HepG2 (cell line): ENCODE results near the gene SLC25A45. TPM values are rescaled to one million over a fixed set of nuclear protein-coding genes. Genes with fewer than 3 reads are reported as not detected.
A peak's percentile ranks its signal among the peaks of the same experiment; 100 is the strongest.

Source experiments
- ATF1 ChIP-seq: IDR thresholded peaks from 2 replicates; pipeline ENCODE4 v1.6.1; 2016; ENCODE audit warnings: mild to moderate bottlenecking, control low read depth
- HMGA1 ChIP-seq: sonication (generic); formaldehyde crosslinking; conservative IDR thresholded peaks from 2 replicates; pipeline ENCODE4 v1.4.0; 2020; ENCODE audit warnings: missing genetic modification reagents
- HOXA3 ChIP-seq: sonication (generic); formaldehyde crosslinking; IDR thresholded peaks from 2 replicates; pipeline ENCODE4 v1.5.0; 2020; ENCODE audit warnings: missing genetic modification reagents
- MLLT10 ChIP-seq: sonication (generic); formaldehyde crosslinking; IDR thresholded peaks from 2 replicates; pipeline ENCODE4 v1.4.0; 2020; ENCODE audit warnings: missing genetic modification reagents
- MNT ChIP-seq: fragments of 450-650 bp; IDR thresholded peaks from 2 replicates; pipeline ENCODE4 v1.6.1; 2016
- NKX3-1 ChIP-seq: sonication (generic); formaldehyde crosslinking; IDR thresholded peaks from 2 replicates; pipeline ENCODE4 v1.5.0; 2020; ENCODE audit warnings: missing genetic modification reagents
- POGZ ChIP-seq: sonication (generic); formaldehyde crosslinking; IDR thresholded peaks from 2 replicates; pipeline ENCODE4 v1.4.0; 2020; ENCODE audit warnings: mild to moderate bottlenecking, missing genetic modification reagents
- RFXAP ChIP-seq: sonication (generic); formaldehyde crosslinking; IDR thresholded peaks from 2 replicates; pipeline ENCODE4 v1.4.0; 2020; ENCODE audit warnings: missing genetic modification reagents, borderline replicate concordance
- ZBTB40 ChIP-seq, 2 experiments: fragments of 450-650 bp in 1 of 2; sonication (generic) in 1 of 2; formaldehyde crosslinking in 1 of 2; IDR thresholded peaks; 2 replicates each; pipeline versions ENCODE4 v1.6.1 to v1.8.0; 2016 to 2022; ENCODE audit warnings: antibody characterized with exemption in 1 of 2, mild to moderate bottlenecking in 1 of 2, missing genetic modification reagents in 1 of 2
- ZNF3 ChIP-seq: IDR thresholded peaks from 2 replicates; pipeline ENCODE4 v1.7.0; 2017; ENCODE audit warnings: inconsistent platforms
- ZNF503 ChIP-seq: sonication (generic); formaldehyde crosslinking; IDR thresholded peaks from 2 replicates; pipeline ENCODE4 v1.4.0; 2020; ENCODE audit warnings: missing genetic modification reagents
- ZNF577 ChIP-seq: sonication (generic); formaldehyde crosslinking; IDR thresholded peaks from 2 replicates; pipeline ENCODE4 v1.4.0; 2020; ENCODE audit warnings: mild to moderate bottlenecking, low read depth, missing genetic modification reagents, borderline replicate concordance
- polyA plus RNA-seq, 8 experiments: library from polyadenylated mRNA; depleted of rRNA in 3 of 8; stranded (reverse) in 7 of 8; unstranded in 1 of 8; fragments of >200 nt; fragmentation: Illumina TruSeq in 4 of 8; extraction: Trizol in 4 of 8; gene quantifications; 2 replicates each; pipeline versions ENCODE4 v1.2.1 to v1.2.3, GENCODE V29; 2011 to 2016; ENCODE audit warnings: low read depth in 4 of 8, missing spikeins in 1 of 8, mixed read lengths in 1 of 8; ENCODE audit not compliant: insufficient read depth in 1 of 8
- total RNA-seq, 5 experiments: library from RNA; depleted of rRNA; stranded (reverse); fragments of >200 nt; fragmentation: Illumina TruSeq; extraction: Trizol; gene quantifications; 2 replicates each; pipeline ENCODE4 v1.2.3, GENCODE V29; 2016; ENCODE audit warnings: low read depth in 1 of 5
- TF ChIP-seq, protein P1 (sequence below): sonication (generic); formaldehyde crosslinking; IDR thresholded peaks from 2 replicates; pipeline ENCODE4 v1.8.0; 2022; ENCODE audit warnings: low read depth, missing genetic modification reagents

Gene SLC25A45
- total and polyA plus RNA-seq, 2 of the 13 experiments (the other 11 are each of a cell fraction or from before 2014, with no cell fraction given) = 1.2 to 3.4 TPM

GRCh38 chr11:65425971-65426838 is 43.8 kb upstream of the SLC25A45 start (continued):
- TF ChIP-seq, protein P1, sequence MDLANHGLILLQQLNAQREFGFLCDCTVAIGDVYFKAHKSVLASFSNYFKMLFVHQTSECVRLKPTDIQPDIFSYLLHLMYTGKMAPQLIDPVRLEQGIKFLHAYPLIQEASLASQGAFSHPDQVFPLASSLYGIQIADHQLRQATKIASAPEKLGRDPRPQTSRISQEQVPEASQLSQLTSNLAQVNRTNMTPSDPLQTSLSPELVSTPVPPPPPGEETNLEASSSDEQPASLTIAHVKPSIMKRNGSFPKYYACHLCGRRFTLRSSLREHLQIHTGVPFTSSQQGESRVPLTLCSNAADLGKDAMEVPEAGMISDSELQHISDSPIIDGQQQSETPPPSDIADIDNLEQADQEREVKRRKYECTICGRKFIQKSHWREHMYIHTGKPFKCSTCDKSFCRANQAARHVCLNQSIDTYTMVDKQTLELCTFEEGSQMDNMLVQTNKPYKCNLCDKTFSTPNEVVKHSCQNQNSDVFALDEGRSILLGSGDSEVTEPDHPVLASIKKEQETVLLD = no peak
- no peak for TF ChIP-seq ZNF503
- peak; percentile 84 for TF ChIP-seq MLLT10 (CRISPR knock-in tag)
- no peak; the same call in 1 of the 2 replicates for TF ChIP-seq ZNF3
- TF ChIP-seq HMGA1 (CRISPR knock-in tag) = no peak
- no peak for TF ChIP-seq MNT
- no peak for TF ChIP-seq ZNF577 (CRISPR knock-in tag)
- TF ChIP-seq HOXA3 (CRISPR knock-in tag) = no peak
- TF ChIP-seq ZBTB40 (IDR thresholded peaks at IDR 0.05) = no peak
- no peak for TF ChIP-seq ZBTB40 (CRISPR knock-in tag; IDR thresholded peaks at IDR 0.05)
- TF ChIP-seq POGZ (CRISPR knock-in tag) = no peak
- no peak for TF ChIP-seq RFXAP (CRISPR knock-in tag)
- no peak for TF ChIP-seq ATF1 (CRISPR knock-in tag)
- TF ChIP-seq NKX3-1 (CRISPR knock-in tag) = no peak
